K562 (cell line): ENCODE data around the gene MYCBP2. TPM values are rescaled to one million over a fixed set of nuclear protein-coding genes. Genes with fewer than 3 reads are reported as not detected.

Experiments
- AFF4 ChIP-seq: sonication (generic); formaldehyde crosslinking; IDR thresholded peaks from 2 replicates; pipeline ENCODE4 v1.8.0; 2023; ENCODE audit warnings: mild to moderate bottlenecking, missing genetic modification reagents
- CXXC5 ChIP-seq: fragments of 250-450 bp; sonication (Bioruptor Pico); IDR thresholded peaks from 2 replicates; pipeline ENCODE4 v1.8.0; 2022; ENCODE audit warnings: inconsistent platforms, mild to moderate bottlenecking, moderate library complexity
- FIP1L1 ChIP-seq: fragments of 200-400 bp; formaldehyde crosslinking; IDR thresholded peaks from 2 replicates; pipeline ENCODE4 v1.6.1; 2018; ENCODE audit warnings: mild to moderate bottlenecking, low read depth, low read length; ENCODE audit not compliant: poor library complexity, severe bottlenecking
- LCOR ChIP-seq: sonication (generic); formaldehyde crosslinking; IDR thresholded peaks from 2 replicates; pipeline ENCODE4 v1.8.0; 2022; ENCODE audit warnings: mild to moderate bottlenecking, missing genetic modification reagents
- MAZ ChIP-seq, 2 experiments: fragments of 450-650 bp in 1 of 2; sonication (generic) in 1 of 2; formaldehyde crosslinking; IDR thresholded peaks in 1 of 2; conservative IDR thresholded peaks in 1 of 2; 2 replicates each; pipeline versions ENCODE4 v1.4.0 to v1.5.0; 2020; ENCODE audit warnings: mild to moderate bottlenecking in 1 of 2, missing genetic modification reagents in 1 of 2
- MCM3 ChIP-seq: fragments of 450-650 bp; IDR thresholded peaks from 2 replicates; pipeline ENCODE4 v1.6.1; 2016
- NCOA6 ChIP-seq: fragments of 450-650 bp; IDR thresholded peaks from 2 replicates; pipeline ENCODE4 v1.6.1; 2017; ENCODE audit warnings: mild to moderate bottlenecking
- POLR2H ChIP-seq: IDR thresholded peaks from 2 replicates; pipeline ENCODE4 v1.6.1; 2016; ENCODE audit warnings: missing genetic modification characterization, low read depth, mild to moderate bottlenecking, control low read depth, missing compliant biosample characterization, moderate library complexity
- SAFB2 ChIP-seq: fragments of 200-400 bp; formaldehyde crosslinking; IDR thresholded peaks from 2 replicates; pipeline ENCODE4 v1.6.1; 2018; ENCODE audit warnings: borderline replicate concordance, low read length, low read depth, moderate library complexity; ENCODE audit not compliant: severe bottlenecking
- THRAP3 ChIP-seq: fragments of 450-650 bp; IDR thresholded peaks from 2 replicates; pipeline ENCODE4 v1.6.1; 2016; ENCODE audit warnings: mild to moderate bottlenecking, inconsistent platforms, borderline replicate concordance
- U2AF2 ChIP-seq: fragments of 200-400 bp; formaldehyde crosslinking; optimal IDR thresholded peaks from 2 replicates; pipeline ENCODE3; 2017; ENCODE audit warnings: low read depth, mild to moderate bottlenecking, low read length
- ZFP36 ChIP-seq: fragments of 150-350 bp; IDR thresholded peaks from 2 replicates; pipeline ENCODE4 v1.6.1; 2018; ENCODE audit warnings: low read length, low read depth; ENCODE audit not compliant: partially characterized antibody
- ZKSCAN1 ChIP-seq: fragments of 150-350 bp; IDR thresholded peaks from 2 replicates; pipeline ENCODE4 v1.6.1; 2016; ENCODE audit warnings: low read depth, low read length
- ZNF184 ChIP-seq: sonication (generic); formaldehyde crosslinking; IDR thresholded peaks from 2 replicates; pipeline ENCODE4 v1.5.0; 2020; ENCODE audit warnings: missing genetic modification reagents
- polyA plus RNA-seq, 8 experiments: library from polyadenylated mRNA; depleted of rRNA in 4 of 8; stranded (reverse) in 5 of 8; unstranded in 3 of 8; fragments of >200 nt; fragmentation: Nextera tagmentation in 2 of 8; fragmentation: Illumina TruSeq in 1 of 8; extraction: Ambion mirVana in 2 of 8; extraction: Trizol in 1 of 8; gene quantifications; 2 replicates each; pipeline versions ENCODE4 v1.2.1 to v1.2.3, GENCODE V29; 2011 to 2014; ENCODE audit warnings: inconsistent platforms in 1 of 8, missing spikeins in 1 of 8
- total RNA-seq, 7 experiments: library from RNA; depleted of rRNA in 6 of 7; stranded (reverse); fragments of >200 nt in 6 of 7; fragmentation: Illumina TruSeq in 2 of 7; extraction: Trizol in 2 of 7; gene quantifications; 2 replicates each; pipeline versions ENCODE4 v1.2.1 to v1.2.3, GENCODE V29; 2011 to 2021; ENCODE audit warnings: low replicate concordance in 1 of 7
- TF ChIP-seq, protein P1 (sequence below): IDR thresholded peaks from 2 replicates; pipeline ENCODE4 v1.6.1; 2011; ENCODE audit warnings: borderline replicate concordance, low read depth, mild to moderate bottlenecking, moderate library complexity, low read length; ENCODE audit not compliant: insufficient read depth, poor library complexity, severe bottlenecking
- TF ChIP-seq, protein P2 (sequence below), 3 experiments: fragments of 200-800 bp in 1 of 3; sonication (Bioruptor generic) in 1 of 3; sonication (generic) in 1 of 3; formaldehyde crosslinking in 1 of 3; IDR thresholded peaks; 2 replicates each; pipeline versions ENCODE4 v1.6.1 to v1.8.0; 2016 to 2022; ENCODE audit warnings: mild to moderate bottlenecking in 2 of 3, missing compliant biosample characterization in 2 of 3, missing genetic modification characterization in 2 of 3, missing genetic modification reagents in 1 of 3

The MYCBP2 gene
- total and polyA plus RNA-seq, 9 of the 15 experiments (the other 6 are each of a cell fraction or from before 2014, with no cell fraction given): 13.2 to 47.2 (median 28.9) TPM

GRCh38 chr13:77026861-77027621 lies 299.9 kb downstream of the MYCBP2 start, which contains the start of gene FBXL3 (continued):
- TF ChIP-seq FIP1L1: no peak
- TF ChIP-seq AFF4: no peak
- TF ChIP-seq ZKSCAN1: no peak
- TF ChIP-seq ZNF184 (CRISPR knock-in tag): no peak
- TF ChIP-seq U2AF2: no peak
- peak in 1 of 2 experiments; percentile 79; a peak in 2 of 4 replicates for TF ChIP-seq MAZ (CRISPR knock-in tag; conservative IDR thresholded peaks at IDR 0.05 in 1 of 2, IDR thresholded peaks at IDR 0.05 in 1 of 2)
- no peak for TF ChIP-seq SAFB2
- no peak for TF ChIP-seq NCOA6
- TF ChIP-seq, protein P1, sequence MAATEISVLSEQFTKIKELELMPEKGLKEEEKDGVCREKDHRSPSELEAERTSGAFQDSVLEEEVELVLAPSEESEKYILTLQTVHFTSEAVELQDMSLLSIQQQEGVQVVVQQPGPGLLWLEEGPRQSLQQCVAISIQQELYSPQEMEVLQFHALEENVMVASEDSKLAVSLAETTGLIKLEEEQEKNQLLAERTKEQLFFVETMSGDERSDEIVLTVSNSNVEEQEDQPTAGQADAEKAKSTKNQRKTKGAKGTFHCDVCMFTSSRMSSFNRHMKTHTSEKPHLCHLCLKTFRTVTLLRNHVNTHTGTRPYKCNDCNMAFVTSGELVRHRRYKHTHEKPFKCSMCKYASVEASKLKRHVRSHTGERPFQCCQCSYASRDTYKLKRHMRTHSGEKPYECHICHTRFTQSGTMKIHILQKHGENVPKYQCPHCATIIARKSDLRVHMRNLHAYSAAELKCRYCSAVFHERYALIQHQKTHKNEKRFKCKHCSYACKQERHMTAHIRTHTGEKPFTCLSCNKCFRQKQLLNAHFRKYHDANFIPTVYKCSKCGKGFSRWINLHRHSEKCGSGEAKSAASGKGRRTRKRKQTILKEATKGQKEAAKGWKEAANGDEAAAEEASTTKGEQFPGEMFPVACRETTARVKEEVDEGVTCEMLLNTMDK: no peak
- TF ChIP-seq, protein P2, sequence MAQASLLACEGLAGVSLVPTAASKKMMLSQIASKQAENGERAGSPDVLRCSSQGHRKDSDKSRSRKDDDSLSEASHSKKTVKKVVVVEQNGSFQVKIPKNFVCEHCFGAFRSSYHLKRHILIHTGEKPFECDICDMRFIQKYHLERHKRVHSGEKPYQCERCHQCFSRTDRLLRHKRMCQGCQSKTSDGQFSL (CRISPR knock-in tag; IDR thresholded peaks at IDR 0.05): no peak
- TF ChIP-seq, protein P2 (tag; IDR thresholded peaks at IDR 0.05): 0 out of 4 replicates have a peak, but pooled peaks of 1 of the 2 experiments have one; percentile 19
- TF ChIP-seq POLR2H (tag): peak; percentile 33; the same call in 1 of the 2 replicates
- TF ChIP-seq LCOR (CRISPR knock-in tag): no peak
- TF ChIP-seq ZFP36: no peak
- no peak for TF ChIP-seq THRAP3
- TF ChIP-seq MCM3: no peak
- TF ChIP-seq CXXC5: no peak
